HG03196 (cell line): ENCODE data around the gene UNC13B.

ENCODE experiments used
- ATAC-seq: cut with Tn5 transposase; IDR thresholded peaks from one replicate; pipeline ENCODE4 v1.9.1; 2021; ENCODE audit not compliant: unreplicated experiment

UNC13B gene

GRCh38 chr9:35272989-35273388, 111.2 kb downstream of the UNC13B start:
- no peak for ATAC-seq

- peak; percentile 50 for ATAC-seq
Observed at GRCh38 chr9:35273591-35273990, 111.8 kb downstream of the UNC13B start.

- no peak for ATAC-seq
Observed at GRCh38 chr9:35274993-35275392, 113.2 kb downstream of the UNC13B start.

- no peak for ATAC-seq
Observed at GRCh38 chr9:35277171-35277520, 115.3 kb downstream of the UNC13B start.

GRCh38 chr9:35277628-35278359, 116.0 kb downstream of the UNC13B start:
- no peak for ATAC-seq

- no peak for ATAC-seq
Observed at GRCh38 chr9:35279946-35280345, 118.1 kb downstream of the UNC13B start.

GRCh38 chr9:35280399-35280798, 118.6 kb downstream of the UNC13B start:
- ATAC-seq = no peak

GRCh38 chr9:35285731-35286130, 123.9 kb downstream of the UNC13B start:
- ATAC-seq = no peak

GRCh38 chr9:35286381-35286780, 124.6 kb downstream of the UNC13B start:
- no peak for ATAC-seq

GRCh38 chr9:35287987-35288632, 126.3 kb downstream of the UNC13B start:
- ATAC-seq = no peak

GRCh38 chr9:35288778-35289177, 127.0 kb downstream of the UNC13B start:
- no peak for ATAC-seq

- no peak for ATAC-seq
Observed at GRCh38 chr9:35293376-35293964, 131.7 kb downstream of the UNC13B start.

GRCh38 chr9:35294066-35294465, 132.3 kb downstream of the UNC13B start:
- ATAC-seq = no peak

- ATAC-seq = no peak
Observed at GRCh38 chr9:35294556-35294955, 132.7 kb downstream of the UNC13B start.

- no peak for ATAC-seq
Observed at GRCh38 chr9:35295369-35296036, 133.7 kb downstream of the UNC13B start.

- no peak for ATAC-seq
Observed at GRCh38 chr9:35303567-35303966, 141.8 kb downstream of the UNC13B start.

GRCh38 chr9:35306283-35306682, 144.5 kb downstream of the UNC13B start:
- ATAC-seq = no peak

- no peak for ATAC-seq
Observed at GRCh38 chr9:35308316-35308715, 146.5 kb downstream of the UNC13B start.

GRCh38 chr9:35311891-35312639, 150.3 kb downstream of the UNC13B start:
- ATAC-seq = no peak

GRCh38 chr9:35313460-35313859, 151.7 kb downstream of the UNC13B start:
- ATAC-seq = no peak

GRCh38 chr9:35313916-35314315, 152.1 kb downstream of the UNC13B start:
- no peak for ATAC-seq
